Measurements from ENCODE around the gene CHID1.

DNA sequence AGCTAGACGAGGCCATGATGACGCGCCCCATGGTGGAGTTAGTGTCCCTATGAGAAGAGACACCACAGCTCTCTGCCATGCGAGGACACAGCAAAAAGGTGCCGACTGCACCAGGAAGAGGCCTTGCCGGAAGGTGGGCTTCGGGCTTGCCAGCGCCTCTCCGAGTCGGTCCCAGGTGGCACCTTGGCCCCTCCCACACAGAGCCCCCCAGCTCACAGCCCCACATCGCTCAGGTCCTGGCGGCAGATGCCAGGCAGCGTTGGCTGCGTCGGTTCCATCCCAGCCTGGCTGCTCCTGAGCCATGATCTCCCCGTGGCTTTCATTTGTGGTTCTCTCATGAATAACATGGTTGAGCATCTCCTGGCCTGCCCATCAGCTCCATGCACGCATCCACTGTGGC lies 24.0 kb downstream of the CHID1 start:
- TF ChIP-seq, protein P1, sequence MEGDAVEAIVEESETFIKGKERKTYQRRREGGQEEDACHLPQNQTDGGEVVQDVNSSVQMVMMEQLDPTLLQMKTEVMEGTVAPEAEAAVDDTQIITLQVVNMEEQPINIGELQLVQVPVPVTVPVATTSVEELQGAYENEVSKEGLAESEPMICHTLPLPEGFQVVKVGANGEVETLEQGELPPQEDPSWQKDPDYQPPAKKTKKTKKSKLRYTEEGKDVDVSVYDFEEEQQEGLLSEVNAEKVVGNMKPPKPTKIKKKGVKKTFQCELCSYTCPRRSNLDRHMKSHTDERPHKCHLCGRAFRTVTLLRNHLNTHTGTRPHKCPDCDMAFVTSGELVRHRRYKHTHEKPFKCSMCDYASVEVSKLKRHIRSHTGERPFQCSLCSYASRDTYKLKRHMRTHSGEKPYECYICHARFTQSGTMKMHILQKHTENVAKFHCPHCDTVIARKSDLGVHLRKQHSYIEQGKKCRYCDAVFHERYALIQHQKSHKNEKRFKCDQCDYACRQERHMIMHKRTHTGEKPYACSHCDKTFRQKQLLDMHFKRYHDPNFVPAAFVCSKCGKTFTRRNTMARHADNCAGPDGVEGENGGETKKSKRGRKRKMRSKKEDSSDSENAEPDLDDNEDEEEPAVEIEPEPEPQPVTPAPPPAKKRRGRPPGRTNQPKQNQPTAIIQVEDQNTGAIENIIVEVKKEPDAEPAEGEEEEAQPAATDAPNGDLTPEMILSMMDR (conservative IDR thresholded peaks at IDR 0.05; ENCODE audit: low read length) = no peak
- TF ChIP-seq EZH2phosphoT487 (IDR thresholded peaks at IDR 0.05; ENCODE audit: borderline replicate concordance) = no peak
